ENCODE results near the gene DCAF8.

DNA sequence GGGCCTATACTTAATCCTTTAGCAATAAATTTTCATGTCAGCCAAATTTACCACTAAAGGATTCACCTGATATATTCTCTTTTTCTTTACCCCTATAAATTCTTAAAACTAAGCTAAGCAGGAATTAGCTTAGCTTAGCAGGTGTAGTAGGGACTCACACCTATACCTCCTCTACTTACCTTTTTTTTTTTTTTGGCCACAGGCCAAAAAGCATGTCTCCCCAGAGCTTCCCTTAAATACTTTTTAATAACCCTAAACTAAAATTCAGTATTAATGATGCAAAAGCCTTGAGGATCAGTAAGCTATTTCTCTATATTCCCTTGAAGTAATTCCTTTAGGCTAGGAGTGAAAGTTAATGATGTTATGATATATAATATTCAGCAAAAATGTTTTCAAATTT lies 33.9 kb downstream of the DCAF8 start:
- TF ChIP-seq, protein P1, sequence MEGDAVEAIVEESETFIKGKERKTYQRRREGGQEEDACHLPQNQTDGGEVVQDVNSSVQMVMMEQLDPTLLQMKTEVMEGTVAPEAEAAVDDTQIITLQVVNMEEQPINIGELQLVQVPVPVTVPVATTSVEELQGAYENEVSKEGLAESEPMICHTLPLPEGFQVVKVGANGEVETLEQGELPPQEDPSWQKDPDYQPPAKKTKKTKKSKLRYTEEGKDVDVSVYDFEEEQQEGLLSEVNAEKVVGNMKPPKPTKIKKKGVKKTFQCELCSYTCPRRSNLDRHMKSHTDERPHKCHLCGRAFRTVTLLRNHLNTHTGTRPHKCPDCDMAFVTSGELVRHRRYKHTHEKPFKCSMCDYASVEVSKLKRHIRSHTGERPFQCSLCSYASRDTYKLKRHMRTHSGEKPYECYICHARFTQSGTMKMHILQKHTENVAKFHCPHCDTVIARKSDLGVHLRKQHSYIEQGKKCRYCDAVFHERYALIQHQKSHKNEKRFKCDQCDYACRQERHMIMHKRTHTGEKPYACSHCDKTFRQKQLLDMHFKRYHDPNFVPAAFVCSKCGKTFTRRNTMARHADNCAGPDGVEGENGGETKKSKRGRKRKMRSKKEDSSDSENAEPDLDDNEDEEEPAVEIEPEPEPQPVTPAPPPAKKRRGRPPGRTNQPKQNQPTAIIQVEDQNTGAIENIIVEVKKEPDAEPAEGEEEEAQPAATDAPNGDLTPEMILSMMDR (IDR thresholded peaks at IDR 0.05; ENCODE audit: insufficient read depth, low read length): no peak
- no peak for TF ChIP-seq REST (IDR thresholded peaks at IDR 0.05; ENCODE audit: insufficient replicate concordance, low read depth)
- TF ChIP-seq POLR2AphosphoS5 (IDR thresholded peaks at IDR 0.05; ENCODE audit: low read depth): no peak

All from HL-60 (cell line).